GM23248 (cell line): ENCODE data around the gene SFR1.

Experiments used
- EZH2 ChIP-seq: fragments of 200-600 bp; sonication (generic); IDR thresholded peaks from 2 replicates; pipeline ENCODE4 v1.6.1; 2018; ENCODE audit warnings: antibody characterized with exemption, mild to moderate bottlenecking; ENCODE audit not compliant: insufficient read depth, poor library complexity, severe bottlenecking
- EZH2phosphoT487 ChIP-seq: fragments of 200-600 bp; sonication (generic); IDR thresholded peaks from 2 replicates; pipeline ENCODE4 v1.6.1; 2018; ENCODE audit warnings: antibody characterized with exemption, moderate library complexity, mild to moderate bottlenecking, low read depth; ENCODE audit not compliant: insufficient read depth

DNA sequence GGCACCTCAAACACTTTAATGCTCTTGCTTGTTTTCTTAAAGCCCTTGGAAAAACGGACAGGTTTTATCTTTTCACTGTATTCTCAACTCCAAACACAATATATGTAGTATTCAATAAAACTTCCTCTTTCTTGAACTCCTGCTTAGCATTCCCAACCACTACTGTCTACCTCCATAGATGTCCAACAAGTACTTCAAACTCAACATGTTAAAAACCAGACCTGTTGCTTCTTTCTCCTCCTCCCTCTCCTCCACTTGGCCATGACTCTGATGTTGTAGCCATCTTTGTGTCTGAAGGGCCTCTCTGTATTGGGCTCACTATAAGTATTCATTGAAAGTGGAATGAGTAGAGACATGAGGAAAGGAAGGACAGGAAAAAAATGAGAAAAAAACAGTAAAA is 20.1 kb upstream of the SFR1 start:
- TF ChIP-seq EZH2 (no peak), EZH2phosphoT487 (no peak)
